KG1 (cell line): Measurements from ENCODE around the gene MRPL4.
"Not testable (repeated sequence)": the region's sequence is repeated elsewhere in the genome, so short reads cannot be mapped to it uniquely, and the experiment has no call there.

Experiments
- DNase-seq: peaks from one replicate; lab custom pipeline; 2025; lab: John Stamatoyannopoulos, UW

Gene MRPL4

DNA sequence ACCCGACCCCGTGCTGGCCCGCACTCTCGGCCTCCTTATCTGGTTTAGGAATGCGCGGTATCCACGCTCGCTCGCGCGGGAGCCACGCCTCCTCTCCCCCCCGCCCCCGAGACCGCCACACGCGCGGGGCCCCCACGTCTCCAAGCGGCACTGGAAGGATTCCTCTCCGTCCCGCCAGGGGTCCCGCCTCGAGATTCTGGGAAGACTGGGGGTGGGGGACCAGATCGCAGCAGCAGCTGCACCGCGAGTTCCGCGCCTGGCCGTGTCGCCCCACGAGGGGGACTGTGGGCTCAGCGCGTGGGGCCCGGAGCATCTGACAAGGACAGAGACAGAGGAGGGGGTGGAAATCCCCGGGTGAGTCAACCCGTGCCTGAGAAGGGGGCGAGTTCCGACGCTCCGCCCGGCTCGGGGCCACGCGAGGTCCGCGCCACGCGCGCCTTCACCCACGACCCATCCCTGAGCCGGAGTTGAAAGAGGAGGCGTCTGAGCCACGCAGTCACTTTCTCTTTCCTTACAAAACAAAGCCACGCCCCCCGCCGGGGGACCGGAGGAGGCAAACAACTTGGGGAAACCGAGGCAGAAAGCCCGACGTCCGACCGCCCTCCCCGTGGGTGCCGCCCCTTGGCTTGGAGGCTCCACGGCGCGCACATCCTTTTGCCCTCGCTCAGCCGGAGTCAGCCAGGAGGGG, 21.7 kb upstream of the MRPL4 start:
- no peak for DNase-seq

DNA sequence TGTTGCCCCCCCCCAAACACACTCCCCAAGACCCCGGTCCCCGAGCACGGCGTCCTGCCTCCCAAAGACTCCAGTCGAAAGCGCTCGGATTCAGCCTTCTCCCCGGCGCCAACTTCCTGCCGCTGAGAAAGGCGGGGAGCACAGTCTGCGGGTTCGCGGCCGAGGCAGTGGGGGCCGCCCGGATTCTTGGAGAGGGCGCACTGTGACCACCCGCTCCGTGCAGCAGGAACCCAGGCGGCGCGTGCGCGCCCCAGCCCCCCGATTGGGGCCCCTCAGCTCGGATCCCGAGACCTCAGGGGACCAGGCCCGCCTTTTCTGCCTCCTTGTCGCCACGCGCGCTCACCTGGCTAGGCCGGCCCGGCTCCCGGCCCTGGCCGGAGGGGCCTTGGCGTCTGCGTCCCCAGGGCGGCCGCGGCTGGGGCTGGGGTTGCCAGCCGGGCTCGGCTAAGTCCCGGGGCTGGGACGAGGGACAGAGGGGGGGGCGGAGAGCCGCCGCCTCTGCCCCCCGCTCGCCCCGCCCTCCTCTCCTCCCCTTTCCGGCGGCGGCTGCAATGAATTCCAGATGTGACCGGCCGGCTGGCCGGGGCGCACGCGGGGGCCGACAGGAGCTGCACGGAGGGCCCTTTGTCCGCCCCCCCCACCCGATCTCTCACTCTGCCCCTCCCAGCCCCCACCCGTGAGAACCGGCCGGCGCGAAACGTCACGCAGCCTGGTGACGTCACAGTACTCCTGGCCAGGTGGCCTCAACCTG, 21.0 kb upstream of the MRPL4 start, which contains the start of gene S1PR2:
S1PR2 (minus strand) TSS at position 471 of the 751 bp plus-strand sequence. CDS start 6,426 bp downstream, outside the sequence.
- DNase-seq: peak; percentile 35

DNA sequence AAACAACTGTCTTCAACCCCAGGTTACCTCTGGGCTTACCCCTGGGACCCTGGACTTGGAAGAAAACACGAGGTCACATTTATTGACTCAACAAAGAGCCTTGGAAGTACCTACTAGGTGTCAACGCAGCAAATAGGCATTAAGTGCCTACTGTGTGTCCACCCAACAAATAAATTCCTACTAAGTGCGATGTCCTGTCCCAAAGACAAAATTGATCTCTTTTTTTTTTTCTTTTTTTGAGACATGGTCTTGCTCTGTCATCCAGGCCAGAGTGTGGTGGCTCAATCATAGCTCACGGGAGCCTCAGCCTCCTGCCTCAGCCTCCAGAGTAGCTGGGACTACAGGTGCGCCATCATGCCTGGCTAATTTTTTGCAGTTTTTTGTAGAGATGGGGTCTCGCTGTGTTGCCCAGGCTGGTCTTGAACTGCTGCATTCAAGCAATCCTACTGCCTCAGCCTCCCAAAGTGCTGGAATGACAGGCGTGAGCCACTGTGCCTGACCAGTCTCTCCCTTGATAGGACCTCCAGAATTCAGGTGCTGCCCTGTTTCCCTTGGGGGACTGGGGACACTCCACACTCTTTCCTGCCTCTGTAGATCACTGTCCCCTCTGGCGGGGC, 20.3 kb upstream of the MRPL4 start:
- peak; percentile 16 for DNase-seq

DNA sequence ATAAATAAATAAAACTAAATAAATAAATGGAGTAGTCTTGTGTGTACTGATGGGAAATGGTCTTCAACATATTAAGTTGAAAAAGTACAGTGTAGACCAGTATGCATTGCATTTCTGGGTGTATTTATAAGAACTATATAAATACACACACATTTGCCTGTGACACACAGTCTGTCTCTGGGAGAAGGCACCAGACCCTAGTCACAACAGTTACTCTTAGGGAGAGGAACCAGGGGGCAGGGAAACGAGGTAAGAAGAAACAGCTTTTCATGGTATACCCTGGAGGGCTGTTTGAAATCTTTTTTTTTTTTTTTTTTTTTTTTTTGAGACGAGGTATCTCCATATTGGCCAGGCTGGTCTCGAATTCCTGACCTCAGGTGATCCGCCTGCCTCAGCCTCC, 18.1 kb upstream of the MRPL4 start:
- DNase-seq: no peak

DNA sequence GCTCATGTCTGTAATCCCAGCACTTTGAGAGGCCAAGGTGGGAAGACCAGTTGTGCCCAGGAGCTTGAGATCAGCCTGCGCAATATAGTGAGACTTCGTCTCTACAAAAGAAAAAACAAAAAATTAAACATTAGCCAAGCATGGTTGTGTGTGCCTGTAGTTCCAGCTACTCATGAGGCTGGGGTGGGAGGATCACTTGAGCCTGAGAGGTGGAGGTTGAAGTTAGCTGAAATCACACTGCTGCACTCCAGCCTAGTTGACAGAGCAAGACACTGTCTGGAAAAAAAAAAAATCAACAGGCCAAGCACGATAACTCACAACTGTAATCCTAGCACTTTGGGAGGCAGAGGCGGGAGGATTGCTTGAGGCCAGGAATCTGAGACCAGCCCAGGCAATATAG, 17.0 kb upstream of the MRPL4 start:
- no peak for DNase-seq

DNA sequence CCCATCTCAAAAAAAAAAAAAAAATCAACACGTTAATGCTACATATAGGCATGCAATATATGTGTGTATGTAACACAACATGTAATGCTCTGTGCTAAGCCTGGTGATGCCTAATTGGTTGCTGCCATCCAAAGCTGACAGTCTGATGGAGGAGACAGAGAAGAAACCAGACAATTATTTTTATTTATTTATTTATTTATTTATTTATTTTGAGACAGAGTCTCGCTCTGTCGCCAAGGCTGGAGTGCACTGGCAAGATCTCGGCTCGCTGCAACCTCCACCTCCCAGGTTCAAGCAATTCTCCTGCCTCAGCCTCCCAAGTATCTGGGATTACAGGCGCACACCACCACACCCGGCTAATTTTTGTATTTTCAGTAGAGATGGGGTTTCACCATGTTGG, 16.6 kb upstream of the MRPL4 start:
- DNase-seq: not testable (repeated sequence)

DNA sequence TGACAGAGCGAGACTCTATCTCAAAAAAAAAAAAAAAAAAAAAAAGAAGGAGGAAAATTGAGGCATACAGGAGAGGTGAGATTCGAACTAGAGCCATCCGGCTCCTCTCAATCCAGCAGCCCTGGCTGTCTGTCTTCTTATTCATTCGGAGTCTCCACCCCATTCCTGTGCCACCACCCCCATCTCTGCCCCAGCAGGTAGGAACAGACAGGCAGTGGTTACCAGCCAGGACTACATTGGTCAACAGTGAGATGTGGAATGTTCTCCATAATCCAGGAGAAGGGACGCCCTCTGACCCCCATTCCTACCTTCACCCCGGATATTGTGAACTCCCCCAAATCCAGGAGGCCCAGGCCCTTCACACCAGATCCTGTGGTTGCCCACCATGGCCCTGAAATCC, 14.3 kb upstream of the MRPL4 start:
- DNase-seq: no peak

DNA sequence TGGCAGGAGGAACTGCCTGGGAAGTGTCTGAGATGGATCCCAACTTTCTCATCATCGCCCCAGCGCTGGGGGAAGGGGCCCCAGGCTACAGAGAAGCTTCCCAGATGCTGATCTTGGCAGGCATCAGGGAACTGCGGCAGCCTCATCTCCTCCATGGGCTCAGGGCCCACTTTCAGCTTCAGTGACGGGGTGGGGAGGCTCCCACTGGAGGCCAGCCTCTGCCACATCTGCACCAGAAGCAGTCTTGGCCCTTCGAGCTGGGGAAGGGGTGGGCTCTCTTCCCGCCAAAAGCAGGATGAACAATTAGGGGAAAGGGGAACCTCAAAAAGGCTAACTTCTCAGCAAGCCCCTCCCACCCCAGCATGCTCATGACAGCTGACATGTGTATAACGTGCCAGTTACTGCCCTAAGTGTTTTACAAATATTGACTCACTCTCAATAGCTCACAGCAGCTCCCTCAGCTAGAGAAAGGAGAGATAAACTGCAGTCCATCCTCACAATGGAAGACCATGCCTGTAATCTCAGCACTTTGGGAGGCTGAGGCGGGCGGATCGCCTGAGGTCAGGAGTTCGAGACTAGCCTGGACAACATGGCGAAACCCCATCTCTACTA, 13.7 kb upstream of the MRPL4 start:
- no peak for DNase-seq

DNA sequence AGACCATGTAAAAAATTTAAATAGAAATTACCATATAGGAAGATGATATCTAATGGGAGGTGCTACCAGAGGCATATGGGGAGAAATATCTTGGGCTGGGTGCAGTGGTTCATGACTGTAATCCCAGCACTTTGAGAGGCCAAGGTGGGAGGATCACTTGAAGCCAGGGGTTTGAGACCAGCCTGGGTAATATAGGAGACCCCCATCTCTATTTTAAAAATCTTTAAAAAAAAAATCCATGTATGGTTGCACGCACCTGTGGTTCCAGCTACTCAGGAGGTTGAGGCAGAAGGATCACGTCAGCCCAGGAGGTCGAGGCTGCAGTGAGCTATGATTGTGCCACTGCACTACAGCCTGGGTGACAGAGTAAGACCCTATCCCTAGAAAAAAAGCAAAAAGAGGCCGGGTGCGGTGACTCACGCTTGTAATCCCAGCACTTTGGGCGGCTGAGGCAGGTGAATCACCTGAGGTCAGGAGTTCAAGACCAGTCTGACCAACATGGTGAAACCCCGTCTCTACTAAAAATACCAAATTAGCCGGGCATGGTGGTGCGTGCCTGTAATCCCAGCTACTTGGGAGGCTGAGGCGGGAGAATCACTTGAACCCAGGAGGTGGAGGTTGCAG, 10.1 kb upstream of the MRPL4 start:
- not testable (repeated sequence) for DNase-seq

DNA sequence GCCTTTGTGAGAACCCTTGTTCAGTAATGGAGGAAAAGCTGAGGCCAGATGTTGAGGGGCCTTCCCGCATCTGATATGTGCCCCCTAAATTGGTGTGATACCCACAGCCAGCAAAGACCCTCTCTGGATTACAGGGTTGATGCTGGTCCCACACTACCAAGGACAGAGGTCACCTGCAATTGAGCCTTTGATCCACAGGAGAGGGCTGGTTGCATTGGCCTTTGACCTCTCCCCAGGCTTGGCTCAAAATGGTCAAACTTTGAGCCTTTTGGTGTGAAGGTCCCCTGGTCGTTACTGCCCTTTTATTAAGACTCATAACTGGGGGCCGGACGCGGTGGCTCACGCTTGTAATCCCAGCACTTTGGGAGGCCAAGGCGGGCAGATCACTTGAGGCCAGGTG, 8.4 kb upstream of the MRPL4 start:
- DNase-seq: no peak

DNA sequence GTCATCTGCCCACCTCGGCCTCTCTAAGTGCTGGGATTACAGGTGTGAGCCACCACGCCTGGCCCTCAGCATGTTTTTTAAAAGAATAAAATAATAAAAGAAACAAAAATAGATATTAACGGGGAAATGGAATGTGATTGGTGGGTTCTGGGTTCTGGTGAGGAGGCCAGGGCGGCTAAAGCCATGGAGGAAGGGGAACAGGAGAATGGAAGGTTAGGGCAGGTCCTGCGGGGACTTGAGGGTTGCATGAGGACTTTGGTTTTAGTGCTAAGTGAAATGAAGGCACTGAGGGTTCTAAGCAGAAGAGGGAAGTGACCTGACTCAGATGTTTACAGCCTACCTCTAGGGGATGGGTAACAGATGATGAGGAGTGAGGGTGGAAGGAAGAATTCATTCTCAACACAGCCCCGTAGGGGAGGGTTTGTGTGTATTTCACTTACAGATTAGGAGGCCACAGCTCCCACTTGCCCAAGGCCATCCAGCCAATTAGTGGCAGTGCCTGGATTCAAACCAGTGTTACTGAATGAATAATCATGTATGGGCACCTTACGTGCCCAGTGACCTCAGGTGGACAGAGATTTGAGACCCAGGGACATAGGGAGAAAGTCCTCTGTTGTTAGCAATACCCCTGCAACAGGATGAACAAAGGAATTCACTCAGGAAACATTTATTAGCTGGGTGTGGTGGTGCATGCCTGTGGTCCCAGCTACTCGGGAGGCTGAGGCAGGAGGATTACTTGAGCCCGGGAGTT, 6.7 kb upstream of the MRPL4 start:
- DNase-seq: no peak

DNA sequence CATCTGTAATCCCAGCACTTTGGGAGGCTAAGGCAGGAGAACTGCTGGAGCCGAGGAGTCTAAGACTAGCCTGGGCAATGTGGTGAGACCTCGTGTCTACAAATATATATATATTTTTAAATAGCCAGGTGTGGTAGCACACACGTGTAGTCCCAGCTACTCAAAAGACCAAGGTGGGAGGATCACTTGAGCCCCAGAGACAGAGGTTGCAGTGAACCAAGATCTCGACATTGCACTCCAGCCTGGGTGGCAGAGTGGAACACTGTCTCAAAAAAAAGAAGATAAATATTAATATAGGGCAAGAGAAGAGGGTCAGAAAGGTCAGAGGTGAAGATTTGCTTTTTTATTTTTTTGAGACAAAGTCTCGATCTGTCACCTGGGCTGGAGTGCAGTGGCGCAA, 5.5 kb upstream of the MRPL4 start:
- DNase-seq: no peak

DNA sequence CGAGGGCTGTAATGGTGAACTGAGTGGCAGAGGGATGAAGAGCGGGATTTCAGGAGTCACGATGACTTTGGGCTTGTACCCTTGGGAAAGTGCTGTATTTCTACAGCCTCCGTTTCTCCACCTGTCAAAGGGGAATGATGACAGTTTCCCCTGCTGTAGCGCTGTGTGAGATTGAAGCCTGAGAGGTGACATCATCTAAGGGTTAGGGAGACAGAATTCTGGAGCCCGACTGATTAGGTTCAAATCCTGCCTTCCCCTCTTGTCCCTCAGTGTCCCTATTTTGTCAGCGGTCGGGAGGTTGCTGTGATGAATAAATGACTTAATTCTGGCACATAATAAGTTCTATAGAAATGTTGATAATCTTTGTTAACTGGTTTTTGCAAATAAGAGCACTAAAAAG, 693 bp downstream of the MRPL4 start:
- no peak for DNase-seq

DNA sequence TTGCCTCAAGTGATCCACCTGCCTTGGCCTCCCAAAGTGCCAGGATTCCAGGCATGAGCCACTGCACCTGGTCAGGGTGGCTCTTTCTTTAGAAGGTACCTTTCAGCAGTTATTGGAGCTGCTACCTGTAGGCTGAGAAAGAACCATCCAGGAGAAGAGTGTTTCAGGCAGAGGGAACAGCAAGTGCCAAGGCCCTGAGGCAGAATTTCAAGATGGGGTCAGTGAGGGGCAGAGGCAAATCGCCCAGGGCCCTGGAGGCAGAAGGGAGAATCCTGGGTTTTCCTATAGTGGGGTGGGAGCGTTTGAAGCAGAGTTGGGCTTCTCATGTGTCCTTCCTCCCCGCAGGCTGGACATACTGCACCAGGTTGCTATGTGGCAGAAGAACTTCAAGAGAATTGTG, 2.2 kb downstream of the MRPL4 start:
- DNase-seq: no peak

DNA sequence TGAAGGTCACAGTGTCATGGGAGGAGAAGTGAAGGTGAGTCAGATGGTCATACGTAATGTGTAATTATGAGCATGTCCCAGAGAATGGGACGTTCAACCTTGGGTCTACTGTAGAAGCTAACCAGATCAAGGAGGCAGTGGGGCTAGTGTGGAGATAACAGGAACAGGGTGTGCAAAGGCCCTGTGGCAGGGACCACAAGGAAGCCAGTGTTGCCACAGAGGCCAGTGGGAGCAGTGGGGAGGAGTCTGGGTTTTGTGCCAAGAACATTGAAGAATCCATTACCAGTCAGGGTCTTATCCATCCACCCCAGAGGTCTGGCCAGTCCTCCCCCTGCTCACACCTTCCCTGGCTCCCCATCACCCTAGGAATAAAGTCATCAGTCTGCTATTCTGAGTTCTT, 3.3 kb downstream of the MRPL4 start:
- DNase-seq: no peak

DNA sequence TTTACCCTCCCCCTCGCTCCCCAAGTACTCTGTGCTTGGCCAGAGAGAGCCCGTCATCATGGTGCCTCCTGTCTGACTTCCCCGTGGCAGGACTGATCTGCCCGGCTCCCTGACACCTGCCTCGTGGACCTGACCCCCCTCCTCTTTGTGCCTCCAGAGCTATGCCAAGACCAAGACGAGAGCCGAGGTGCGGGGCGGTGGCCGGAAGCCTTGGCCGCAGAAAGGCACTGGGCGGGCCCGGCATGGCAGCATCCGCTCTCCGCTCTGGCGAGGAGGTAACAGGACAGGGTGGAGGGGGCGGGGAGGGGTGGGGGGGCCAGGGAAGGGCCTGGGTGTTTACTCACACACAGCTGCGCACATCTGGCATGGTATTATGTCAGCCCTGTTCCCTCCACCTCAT, 4.5 kb downstream of the MRPL4 start:
- DNase-seq: no peak

DNA sequence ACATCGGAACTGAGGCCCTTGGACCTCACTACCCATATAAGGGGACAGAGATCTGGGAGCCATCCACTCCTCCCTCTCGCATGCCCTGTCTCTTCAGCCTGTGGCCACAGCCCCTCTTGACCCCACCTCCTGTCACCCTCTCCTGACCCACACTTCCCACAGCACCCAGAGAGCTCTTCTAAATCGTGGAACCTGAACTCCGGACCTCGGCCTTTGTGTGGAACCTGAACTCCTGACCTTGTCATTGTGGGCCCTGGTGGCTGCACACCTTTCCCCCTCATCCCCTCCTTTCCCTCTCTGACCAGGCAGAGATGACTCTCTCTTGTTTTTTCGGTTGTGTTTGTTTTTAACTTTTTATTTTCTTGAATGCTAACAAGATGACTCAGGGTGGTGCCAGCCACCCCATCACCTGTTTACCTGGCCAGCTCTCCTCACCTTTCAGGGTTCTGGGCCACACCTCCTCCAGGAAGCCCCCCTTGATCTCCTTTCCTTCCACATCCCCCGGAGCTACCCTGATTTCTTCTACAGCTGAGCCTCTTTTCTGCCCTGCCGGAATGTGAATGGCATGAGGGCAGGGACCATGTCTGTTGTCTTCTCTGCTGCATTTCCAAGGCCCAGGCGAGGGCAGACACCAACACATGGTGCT, 5.1 kb downstream of the MRPL4 start:
- no peak for DNase-seq

DNA sequence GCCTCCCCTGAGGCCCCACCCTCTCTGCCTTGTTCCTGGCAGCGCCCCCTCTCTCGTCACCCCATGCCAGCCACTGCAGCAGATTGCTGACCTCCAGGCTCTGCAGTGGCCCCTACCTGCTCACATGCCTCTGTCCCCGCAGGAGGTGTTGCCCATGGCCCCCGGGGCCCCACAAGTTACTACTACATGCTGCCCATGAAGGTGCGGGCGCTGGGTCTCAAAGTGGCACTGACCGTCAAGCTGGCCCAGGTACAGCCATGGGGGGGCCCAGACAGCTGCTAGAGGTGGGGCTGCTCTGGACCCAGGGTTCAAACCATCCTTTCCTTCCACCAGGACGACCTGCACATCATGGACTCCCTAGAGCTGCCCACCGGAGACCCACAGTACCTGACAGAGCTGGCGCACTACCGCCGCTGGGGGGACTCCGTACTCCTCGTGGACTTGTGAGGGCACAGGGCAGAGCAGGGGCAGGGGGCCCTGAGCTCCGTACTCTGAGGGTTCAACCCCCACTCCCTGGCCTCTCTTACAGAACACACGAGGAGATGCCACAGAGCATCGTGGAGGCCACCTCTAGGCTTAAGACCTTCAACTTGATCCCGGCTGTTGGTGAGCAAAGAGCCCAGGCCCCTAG, 6.2 kb downstream of the MRPL4 start:
- DNase-seq: no peak

DNA sequence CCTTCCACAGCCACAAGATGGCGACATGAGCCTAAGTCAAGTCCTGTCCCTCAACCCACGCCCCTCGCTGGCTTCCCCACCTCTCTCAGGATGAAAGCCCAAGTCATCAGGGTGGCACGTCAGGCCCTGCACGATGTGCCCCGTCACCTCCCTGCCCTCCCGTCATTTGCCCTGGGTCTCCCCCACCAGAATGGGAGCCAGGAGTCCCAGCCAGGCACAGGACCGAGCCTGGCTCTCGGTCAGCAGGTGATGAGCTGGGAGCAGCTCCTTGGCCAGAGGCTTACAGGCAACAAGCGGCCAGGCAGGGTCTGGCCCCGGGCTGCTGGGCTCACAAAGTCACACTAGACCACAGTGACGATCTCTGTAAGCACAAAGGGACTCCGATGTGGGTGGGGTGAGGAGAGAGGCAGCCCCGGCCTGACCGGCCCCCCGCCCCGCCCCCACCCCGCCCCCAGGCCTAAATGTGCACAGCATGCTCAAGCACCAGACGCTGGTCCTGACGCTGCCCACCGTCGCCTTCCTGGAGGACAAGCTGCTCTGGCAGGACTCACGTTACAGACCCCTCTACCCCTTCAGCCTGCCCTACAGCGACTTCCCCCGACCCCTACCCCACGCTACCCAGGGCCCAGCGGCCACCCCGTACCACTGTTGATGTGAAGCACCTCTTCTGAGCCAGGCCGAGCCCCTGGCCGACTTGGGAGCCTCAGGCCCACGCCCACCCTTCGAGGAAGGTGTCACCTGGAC, 7.3 kb downstream of the MRPL4 start:
- DNase-seq: peak; percentile 39

DNA sequence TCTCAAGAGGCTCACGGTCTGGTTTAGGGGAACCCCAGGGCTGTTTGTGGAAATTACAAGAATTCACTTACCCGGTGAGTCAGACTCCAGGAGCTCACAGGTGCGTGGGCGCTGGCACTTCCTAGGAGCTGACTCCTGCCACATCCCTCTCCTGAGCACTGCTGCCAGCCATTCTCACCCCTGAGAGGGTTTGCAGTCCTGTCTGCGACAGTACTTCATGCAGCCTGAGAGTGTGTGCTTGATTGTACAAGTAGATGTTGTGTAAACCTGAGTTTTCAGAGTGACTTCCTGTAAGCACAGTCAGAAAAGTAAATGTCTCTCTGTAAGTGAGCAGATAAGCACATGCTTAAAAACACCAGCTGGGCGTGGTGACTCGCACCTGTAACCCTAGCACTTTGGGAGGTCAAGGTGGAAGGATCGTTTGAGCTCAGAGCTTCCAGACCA, 8.1 kb downstream of the MRPL4 start:
- no peak for DNase-seq
